GM21619 (cell line): ENCODE results near the gene STARD8.
A peak's percentile ranks its signal among the peaks of the same experiment; 100 is the strongest.

Experiments
- ATAC-seq: cut with Tn5 transposase; IDR thresholded peaks from one replicate; pipeline ENCODE4 v1.9.1; 2021; ENCODE audit not compliant: unreplicated experiment

The STARD8 gene

GRCh38 chrX:68691921-68692320 lies 44.5 kb downstream of the STARD8 start:
- no peak for ATAC-seq

GRCh38 chrX:68692651-68693050 lies 45.2 kb downstream of the STARD8 start:
- ATAC-seq, result no peak

GRCh38 chrX:68693481-68694434 lies 46.3 kb downstream of the STARD8 start:
- no peak for ATAC-seq

DNA sequence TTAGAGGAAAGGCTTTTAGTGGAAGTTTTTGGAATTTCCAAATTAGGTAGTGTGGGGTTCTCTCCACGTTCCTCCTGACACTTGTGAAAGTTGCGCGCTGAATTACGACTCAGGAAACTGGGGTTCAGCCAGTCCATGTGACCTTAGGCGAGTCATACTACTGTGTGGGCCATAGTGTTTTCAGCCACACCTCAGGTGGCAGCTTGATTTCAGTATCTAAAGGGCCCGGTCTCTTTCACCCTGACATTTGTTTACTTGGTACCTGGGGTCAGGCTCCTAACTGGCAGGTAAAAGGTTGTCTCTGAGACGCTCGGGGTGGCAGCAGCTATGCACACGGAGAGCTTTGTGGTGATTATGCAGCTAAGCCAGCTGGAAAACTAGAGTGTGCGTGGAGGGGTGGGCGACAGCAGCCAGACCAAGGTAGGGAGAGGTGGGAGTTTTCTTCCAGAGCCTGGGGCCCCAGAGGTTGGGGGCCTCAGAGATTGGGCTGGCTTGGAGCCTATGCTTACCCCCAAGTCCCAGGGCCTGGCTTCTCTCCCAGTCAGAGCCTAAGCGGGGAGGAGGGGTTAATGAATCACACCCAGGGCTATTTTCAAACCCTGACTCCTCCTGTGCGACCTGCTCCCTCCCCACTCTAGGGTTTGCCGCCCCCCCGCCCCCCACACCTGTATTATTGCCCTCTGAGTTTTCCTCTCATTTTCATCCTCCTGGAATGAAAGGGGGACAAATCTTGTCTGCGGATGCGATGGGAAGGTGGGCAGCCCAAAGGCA lies 47.2 kb downstream of the STARD8 start:
- ATAC-seq, result no peak

GRCh38 chrX:68695206-68695845 lies 47.9 kb downstream of the STARD8 start:
- ATAC-seq, result no peak

DNA sequence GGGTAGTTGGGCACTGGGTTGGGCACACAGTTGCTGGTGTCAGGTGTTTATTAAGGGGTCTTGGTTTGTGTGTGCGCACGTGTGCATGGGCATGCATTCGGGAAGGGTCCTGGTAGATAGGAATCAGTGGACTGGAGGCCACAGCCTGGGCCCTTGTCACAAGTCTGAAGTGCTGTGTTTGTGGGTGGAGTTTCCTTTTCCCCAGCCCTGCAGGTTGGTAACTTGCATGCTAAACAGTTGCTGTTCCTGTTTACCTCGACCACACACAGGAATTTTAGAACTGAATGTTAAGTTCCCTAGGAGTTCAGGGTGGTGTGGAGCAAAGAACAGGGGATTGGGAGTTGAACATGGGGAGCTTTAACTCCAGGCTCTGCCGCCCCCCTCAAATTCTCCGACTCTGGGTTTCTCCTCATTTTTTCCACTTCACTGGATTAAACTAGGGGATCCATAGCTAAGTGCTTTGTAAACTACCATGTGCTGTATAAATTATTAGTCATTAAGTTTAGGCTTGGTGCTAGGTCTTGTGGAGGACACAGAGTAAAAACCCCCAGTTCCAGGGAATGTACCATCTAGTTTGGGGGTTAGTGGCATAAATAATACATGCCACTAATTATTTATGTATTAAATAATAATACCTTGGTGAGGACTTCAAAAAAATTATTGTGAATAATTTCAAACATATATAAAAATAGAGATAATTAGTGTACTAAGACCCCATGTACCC lies 49.0 kb downstream of the STARD8 start:
- ATAC-seq, result no peak

GRCh38 chrX:68697036-68697435 lies 49.6 kb downstream of the STARD8 start:
- ATAC-seq, result no peak

DNA sequence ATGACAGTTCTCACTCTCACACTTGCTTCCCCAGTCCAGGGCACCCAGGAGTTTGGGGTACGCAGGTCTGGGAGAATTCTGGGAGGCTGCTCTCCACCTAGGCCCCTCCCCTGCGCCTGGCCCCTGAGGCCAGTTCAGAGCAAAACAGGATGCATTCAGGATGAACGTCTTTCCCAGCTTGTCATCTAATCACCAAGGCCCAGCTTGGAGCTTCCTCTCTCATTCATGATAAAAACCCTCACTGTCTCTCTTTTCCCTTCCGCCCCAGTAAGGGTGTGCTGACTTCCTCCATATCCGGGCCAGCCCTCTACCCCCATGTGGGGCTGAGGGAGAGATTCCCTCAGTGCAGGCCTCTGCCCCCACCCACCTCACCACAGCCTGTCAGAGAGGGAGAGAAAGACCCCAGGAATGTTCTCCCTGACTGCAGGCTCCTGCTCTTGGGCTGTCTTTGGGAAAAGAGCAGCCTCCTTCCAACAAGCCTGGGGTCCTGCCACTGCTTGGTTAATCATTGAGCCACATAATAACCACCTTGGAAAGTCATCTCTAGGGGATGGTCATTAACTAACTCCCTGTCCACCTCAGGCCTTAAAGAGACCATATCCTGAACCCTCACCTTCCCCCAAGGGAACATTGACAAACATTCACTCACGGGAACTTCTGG lies 50.1 kb downstream of the STARD8 start:
- ATAC-seq, result no peak

GRCh38 chrX:68698942-68699341 lies 51.5 kb downstream of the STARD8 start:
- ATAC-seq, result no peak

DNA sequence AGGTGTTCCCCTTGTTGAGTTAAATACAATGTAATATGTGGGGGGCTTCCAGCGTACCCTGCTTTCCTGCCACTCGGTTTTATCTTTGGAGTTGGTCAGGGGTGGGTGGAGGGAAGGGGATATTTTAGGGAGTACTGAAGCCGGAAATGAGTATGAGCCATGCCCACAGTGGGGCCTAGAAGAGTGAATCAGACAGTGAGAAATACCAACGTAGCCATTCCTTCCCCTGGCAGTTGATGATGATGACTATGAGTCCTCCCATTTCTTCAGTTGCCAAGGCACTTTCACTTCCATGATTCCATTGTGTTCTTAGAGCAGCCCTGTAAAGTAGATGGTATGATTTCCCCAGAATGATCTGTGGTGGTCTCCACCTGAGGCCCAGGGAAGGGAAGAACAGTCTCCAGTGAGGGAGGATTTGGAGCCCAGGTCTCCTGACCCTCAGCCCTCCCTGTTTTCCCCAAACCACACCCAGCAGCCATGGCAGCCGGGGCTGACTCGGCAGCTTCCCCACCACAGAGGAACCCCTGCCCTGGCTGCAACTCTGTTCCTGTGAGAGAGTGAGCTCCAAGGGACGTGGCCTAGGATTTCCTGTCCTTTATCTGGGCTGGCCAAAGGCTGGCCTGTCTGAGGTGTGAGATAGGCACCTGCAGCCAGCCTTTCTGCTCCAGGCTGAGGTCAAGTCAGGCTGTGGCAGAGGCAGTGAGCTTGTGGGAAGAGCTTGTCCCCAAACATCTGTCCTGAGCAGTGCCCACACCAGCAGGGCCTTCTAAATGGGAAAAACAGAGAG lies 52.7 kb downstream of the STARD8 start:
- ATAC-seq, result no peak

DNA sequence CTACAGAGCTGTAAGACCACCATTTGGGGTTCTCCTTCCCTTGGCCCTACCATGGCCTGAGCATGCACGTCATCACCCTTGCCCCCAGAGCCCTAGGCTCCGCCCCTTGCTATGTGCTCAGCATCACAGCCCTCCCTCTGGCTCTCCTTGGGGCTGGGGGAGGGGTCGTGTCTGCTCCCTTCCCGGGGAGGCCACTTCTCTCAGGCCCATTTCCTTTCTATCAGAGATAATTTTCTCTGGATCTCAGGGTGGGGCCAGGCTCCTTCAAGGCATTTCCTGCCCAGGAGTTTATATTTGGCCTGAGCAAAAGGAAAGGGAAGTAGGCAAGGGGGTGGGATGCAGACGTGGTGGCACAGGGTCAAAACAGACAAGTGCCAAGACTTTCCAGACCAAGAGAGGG lies 55.9 kb downstream of the STARD8 start:
- no peak for ATAC-seq

GRCh38 chrX:68703846-68704245 lies 56.4 kb downstream of the STARD8 start:
- ATAC-seq, result no peak

DNA sequence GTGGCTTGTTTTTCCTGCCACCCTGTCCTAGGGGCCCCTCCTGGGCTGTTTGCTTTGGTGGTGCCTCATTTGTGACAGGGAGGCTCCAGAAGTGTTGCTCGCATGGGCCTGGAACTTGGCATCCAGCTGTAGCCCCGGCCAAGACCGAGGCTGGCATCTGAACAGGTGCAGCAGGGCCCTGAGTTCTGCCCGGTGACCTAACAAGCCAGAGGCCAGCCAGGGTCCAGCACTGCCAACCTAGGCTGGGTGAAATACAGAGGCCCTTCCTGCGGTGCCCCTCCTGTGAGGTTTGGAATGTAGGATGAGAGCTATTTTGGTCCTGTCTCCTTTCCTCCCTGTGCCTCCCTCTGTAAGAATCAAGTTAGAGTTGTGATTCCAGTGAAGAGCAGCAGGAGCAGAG lies 58.5 kb downstream of the STARD8 start:
- no peak for ATAC-seq

- ATAC-seq, result no peak
These were observed 61.2 kb downstream of the STARD8 start for GRCh38 chrX:68708503-68709290.

DNA sequence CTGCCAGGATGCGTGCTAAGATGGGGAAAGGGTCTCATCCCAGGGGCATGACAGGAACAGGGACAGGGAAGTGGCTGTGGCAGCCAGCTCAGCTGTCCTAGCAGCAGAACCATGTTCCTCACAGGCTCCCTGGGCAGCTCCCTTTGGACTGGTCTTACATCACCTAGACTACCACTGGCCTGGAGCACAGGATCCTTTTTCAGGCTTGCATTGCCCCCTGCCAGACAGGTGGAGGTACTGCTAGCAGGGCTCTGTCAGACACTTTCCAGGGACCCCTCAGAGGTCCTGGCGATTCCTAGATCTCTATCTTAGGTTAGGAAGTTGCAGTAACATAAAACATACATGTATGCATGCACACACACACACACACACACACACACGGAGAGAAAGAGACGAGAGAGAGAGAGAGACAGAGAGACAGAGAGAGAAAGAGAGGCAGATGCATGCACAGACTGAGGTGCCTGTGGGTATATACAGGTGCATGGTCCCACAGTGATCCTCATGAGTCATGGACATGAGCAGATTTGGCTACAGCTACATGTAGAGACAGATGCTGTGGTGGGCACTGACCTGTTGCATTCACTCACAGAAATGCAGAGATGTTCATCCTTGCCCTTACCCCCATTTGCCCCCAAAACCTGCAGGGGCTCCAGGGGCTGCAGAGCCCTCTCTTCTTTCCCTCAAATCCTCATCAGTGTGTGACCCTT lies 63.6 kb downstream of the STARD8 start:
- peak; percentile 75 for ATAC-seq

DNA sequence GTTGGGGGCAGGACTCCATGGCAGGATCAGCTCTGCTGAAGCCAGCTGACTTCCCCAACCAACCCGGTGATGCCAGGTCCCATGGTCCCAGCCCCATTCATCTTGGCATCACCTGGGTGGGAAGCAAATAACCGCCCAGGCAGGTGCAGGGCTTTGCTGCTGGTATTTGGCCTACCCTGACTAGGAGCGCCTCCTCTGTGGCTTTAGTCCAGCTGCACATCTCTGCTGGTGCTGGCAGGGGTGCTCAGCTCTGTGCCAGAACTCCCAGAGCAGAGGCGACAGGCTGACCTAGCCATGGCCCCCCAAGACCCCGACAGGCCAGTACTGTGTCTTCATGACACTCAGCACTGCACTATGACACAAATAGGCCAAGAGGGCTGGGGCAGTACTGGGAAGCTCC lies 64.4 kb downstream of the STARD8 start:
- ATAC-seq, result no peak

DNA sequence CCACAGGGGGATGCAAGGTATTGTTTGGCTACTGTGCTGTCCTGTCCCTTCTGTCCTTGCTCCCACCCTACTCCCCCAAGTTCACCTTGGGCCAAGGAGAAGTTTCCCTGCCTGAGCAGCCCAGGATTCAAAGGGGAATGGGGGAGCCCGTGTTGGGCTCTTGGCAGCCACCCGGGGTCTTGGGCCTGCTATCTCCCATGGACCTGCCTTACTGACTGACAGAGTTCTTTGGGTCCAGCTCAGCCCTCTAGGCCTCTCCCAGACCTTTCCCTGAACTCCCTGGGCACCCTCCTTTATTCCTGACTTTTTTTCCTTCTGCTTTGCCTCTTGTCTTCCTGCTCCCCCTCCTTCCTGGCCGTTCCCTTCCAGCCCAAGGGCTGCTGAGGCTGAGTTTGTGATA lies 67.4 kb downstream of the STARD8 start:
- ATAC-seq, result no peak

- ATAC-seq, result no peak
These were observed 69.7 kb downstream of the STARD8 start for GRCh38 chrX:68717196-68717595.
